PC-9 (cell line): Measurements from ENCODE around the gene MAFG. TPM values are rescaled to one million over a fixed set of nuclear protein-coding genes. Genes with fewer than 3 reads are reported as not detected.

Source experiments
- BruUV-seq: library from RNA; stranded (reverse); fragments of 400-500 nt; replicated peaks from 2 replicates; lab custom pipeline; 2021; lab: Mats Ljungman, UMichigan
- CTCF ChIA-PET: fragments of 300-600 bp; sonication (Branson Sonifier 250); formaldehyde crosslinking; loops from one replicate; lab custom pipeline; 2022; ENCODE audit warnings: antibody characterized with exemption; lab: Charles Lee
- POLR2A ChIA-PET: fragments of 300-600 bp; sonication (Branson Sonifier 250); formaldehyde crosslinking; loops from one replicate; lab custom pipeline; 2022; ENCODE audit warnings: antibody characterized with exemption; ENCODE audit not compliant: unreplicated experiment; lab: Charles Lee
- DNase-seq, 2 experiments: peaks; one replicate each; pipeline versions ENCODE4 v3.0.0 to v3.0.0-alpha.2; 2015 to 2022; ENCODE audit warnings: mixed read lengths in 1 of 2
- H2AFZ ChIP-seq: fragments of 200-600 bp; sonication (generic); 2 replicates; pipeline ENCODE4 v1.8.1; 2017; ENCODE audit warnings: antibody characterized with exemption
- H3F3A ChIP-seq: fragments of 200-600 bp; sonication (generic); 2 replicates; pipeline ENCODE4 v1.8.1; 2017; ENCODE audit warnings: antibody characterized with exemption, mild to moderate bottlenecking, low read depth; ENCODE audit not compliant: insufficient read depth
- H3K27ac ChIP-seq: fragments of 200-600 bp; sonication (generic); 2 replicates; pipeline ENCODE4 v1.6.1; 2016; ENCODE audit warnings: mixed run types
- H3K27me3 ChIP-seq: fragments of 200-600 bp; sonication (generic); 2 replicates; pipeline ENCODE4 v1.6.1; 2016; ENCODE audit warnings: low read depth, mixed run types; ENCODE audit not compliant: insufficient read depth
- H3K36me3 ChIP-seq: fragments of 200-600 bp; sonication (generic); 2 replicates; pipeline ENCODE4 v1.6.1; 2016; ENCODE audit warnings: low read depth, mixed run types
- H3K4me1 ChIP-seq: fragments of 200-600 bp; sonication (generic); replicated peaks from 2 replicates; pipeline ENCODE4 v1.6.1; 2016; ENCODE audit warnings: mixed run types; ENCODE audit not compliant: insufficient read depth
- H3K4me2 ChIP-seq: fragments of 200-600 bp; sonication (generic); 2 replicates; pipeline ENCODE4 v1.6.1; 2017; ENCODE audit warnings: mixed run types
- H3K4me3 ChIP-seq: fragments of 200-600 bp; sonication (generic); 2 replicates; pipeline ENCODE4 v1.6.1; 2016; ENCODE audit warnings: mixed run types
- H3K79me2 ChIP-seq: fragments of 200-600 bp; sonication (generic); 2 replicates; pipeline ENCODE4 v1.6.1; 2017; ENCODE audit warnings: low read depth, mixed run types
- H3K9me2 ChIP-seq: fragments of 200-600 bp; sonication (generic); 2 replicates; pipeline ENCODE4 v1.8.1; 2017; ENCODE audit warnings: mild to moderate bottlenecking; ENCODE audit not compliant: insufficient read depth
- H3K9me3 ChIP-seq: fragments of 200-600 bp; sonication (generic); 2 replicates; pipeline ENCODE4 v1.8.1; 2016; ENCODE audit warnings: low read depth; ENCODE audit not compliant: insufficient read depth
- H4K20me1 ChIP-seq: fragments of 200-600 bp; sonication (generic); 2 replicates; pipeline ENCODE4 v1.8.1; 2017; ENCODE audit not compliant: insufficient read depth
- EZH2 ChIP-seq: fragments of 200-600 bp; sonication (generic); IDR thresholded peaks from 2 replicates; pipeline ENCODE4 v1.8.0; 2017; ENCODE audit warnings: antibody characterized with exemption, low read depth
- intact Hi-C: fragments of 100-400 bp; cut with micrococcal nuclease; formaldehyde crosslinking; loops from one replicate; pipeline ENCODE4 v1.10.0; 2022; ENCODE audit not compliant: unreplicated experiment
- total RNA-seq: library from RNA; stranded (reverse); gene quantifications from 2 replicates; pipeline ENCODE4 v1.2.3, GENCODE V29; 2021
- TF ChIP-seq, protein P1 (sequence below): fragments of 200-600 bp; sonication (generic); conservative IDR thresholded peaks from 2 replicates; pipeline ENCODE4 v1.6.1; 2017; ENCODE audit warnings: mixed run types, antibody characterized with exemption, mild to moderate bottlenecking, moderate library complexity

The MAFG gene
- total RNA-seq, 1 experiment from 2014 or later: 79.5 TPM

- POLR2A ChIA-PET: interaction anchor here (0.7 kb wide), 1 partner anchor 47 kb away, joined by 6 read pairs; no protein-coding TSS in a partner anchor
- Histone ChIP-seq H3K27me3 (no peaks in the 10 kb centered on the region), H3K27ac (no peak overlapping the region), H3K4me2 (no peak overlapping the region), H3K36me3 (no peaks in the 10 kb centered on the region), H4K20me1 (no peaks in the 10 kb centered on the region), H3K79me2 (no peaks in the 10 kb centered on the region), H3K4me1 (no peaks in the 10 kb centered on the region), H3K4me3 (no peak overlapping the region), H3K9me3 (no peaks in the 10 kb centered on the region), H3F3A (peaks cover 16% of the 10 kb centered on the region), H3K9me2 (no peaks in the 10 kb centered on the region), H2AFZ (no peak overlapping the region)
- CTCF ChIA-PET: no interaction called here
- intact Hi-C loops: loop anchor here (5.0 kb wide), 1 partner anchor 35 kb away; no protein-coding TSS in a partner anchor
- DNase-seq: peak in 1 of 2 experiments; percentile 69
- TF ChIP-seq, protein P1, sequence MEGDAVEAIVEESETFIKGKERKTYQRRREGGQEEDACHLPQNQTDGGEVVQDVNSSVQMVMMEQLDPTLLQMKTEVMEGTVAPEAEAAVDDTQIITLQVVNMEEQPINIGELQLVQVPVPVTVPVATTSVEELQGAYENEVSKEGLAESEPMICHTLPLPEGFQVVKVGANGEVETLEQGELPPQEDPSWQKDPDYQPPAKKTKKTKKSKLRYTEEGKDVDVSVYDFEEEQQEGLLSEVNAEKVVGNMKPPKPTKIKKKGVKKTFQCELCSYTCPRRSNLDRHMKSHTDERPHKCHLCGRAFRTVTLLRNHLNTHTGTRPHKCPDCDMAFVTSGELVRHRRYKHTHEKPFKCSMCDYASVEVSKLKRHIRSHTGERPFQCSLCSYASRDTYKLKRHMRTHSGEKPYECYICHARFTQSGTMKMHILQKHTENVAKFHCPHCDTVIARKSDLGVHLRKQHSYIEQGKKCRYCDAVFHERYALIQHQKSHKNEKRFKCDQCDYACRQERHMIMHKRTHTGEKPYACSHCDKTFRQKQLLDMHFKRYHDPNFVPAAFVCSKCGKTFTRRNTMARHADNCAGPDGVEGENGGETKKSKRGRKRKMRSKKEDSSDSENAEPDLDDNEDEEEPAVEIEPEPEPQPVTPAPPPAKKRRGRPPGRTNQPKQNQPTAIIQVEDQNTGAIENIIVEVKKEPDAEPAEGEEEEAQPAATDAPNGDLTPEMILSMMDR: no peak
- no peak for TF ChIP-seq EZH2
- BruUV-seq: no TSS peak
These were observed 40.2 kb upstream of the MAFG start for GRCh38 chr17:81967533-81968395.

- Histone ChIP-seq H3K27ac (no peak overlapping the region), H3K27me3 (no peaks in the 10 kb centered on the region), H3K4me2 (no peak overlapping the region), H3K36me3 (no peaks in the 10 kb centered on the region), H3K9me2 (no peaks in the 10 kb centered on the region), H4K20me1 (no peaks in the 10 kb centered on the region), H2AFZ (no peak overlapping the region), H3K4me1 (no peaks in the 10 kb centered on the region), H3K4me3 (no peak overlapping the region), H3K9me3 (no peaks in the 10 kb centered on the region), H3F3A (peaks cover 16% of the 10 kb centered on the region), H3K79me2 (no peaks in the 10 kb centered on the region)
- no peak for DNase-seq
- intact Hi-C loops: loop anchor here (5.0 kb wide), 1 partner anchor 35 kb away; no protein-coding TSS in a partner anchor
- CTCF ChIA-PET: no interaction called here
- POLR2A ChIA-PET: no interaction called here
- BruUV-seq: no TSS peak
- TF ChIP-seq EZH2: no peak
- TF ChIP-seq, protein P1: no peak
These were observed 39.7 kb upstream of the MAFG start for GRCh38 chr17:81967244-81967532.

GRCh38 chr17:81966343-81967243 is 39.1 kb upstream of the MAFG start:
- H3K27ac ChIP-seq: no peak overlapping the region
- DNase-seq: no peak
- H3K4me2 ChIP-seq: no peak overlapping the region
- CTCF ChIA-PET: no interaction called here
- no peaks in the 10 kb centered on the region for H3K36me3 ChIP-seq
- no peaks in the 10 kb centered on the region for H3K9me3 ChIP-seq
- no peak overlapping the region for H2AFZ ChIP-seq
- intact Hi-C loops: loop anchor here (5.0 kb wide), 1 partner anchor 36 kb away; no protein-coding TSS in a partner anchor
- POLR2A ChIA-PET: interaction anchor here (0.6 kb wide), 1 partner anchor 112 kb away, joined by 4 read pairs; no protein-coding TSS in a partner anchor
- H3K27me3 ChIP-seq: no peaks in the 10 kb centered on the region
- H3K4me1 ChIP-seq: no peaks in the 10 kb centered on the region
- H4K20me1 ChIP-seq: no peaks in the 10 kb centered on the region
- no TSS peak for BruUV-seq
- no peaks in the 10 kb centered on the region for H3K79me2 ChIP-seq
- peaks cover 16% of the 10 kb centered on the region for H3F3A ChIP-seq
- H3K9me2 ChIP-seq: no peaks in the 10 kb centered on the region
- TF ChIP-seq, protein P1: no peak
- no peak for TF ChIP-seq EZH2
- H3K4me3 ChIP-seq: no peak overlapping the region
